ENCODE results near the gene OAS2.

The OAS2 gene

DNA sequence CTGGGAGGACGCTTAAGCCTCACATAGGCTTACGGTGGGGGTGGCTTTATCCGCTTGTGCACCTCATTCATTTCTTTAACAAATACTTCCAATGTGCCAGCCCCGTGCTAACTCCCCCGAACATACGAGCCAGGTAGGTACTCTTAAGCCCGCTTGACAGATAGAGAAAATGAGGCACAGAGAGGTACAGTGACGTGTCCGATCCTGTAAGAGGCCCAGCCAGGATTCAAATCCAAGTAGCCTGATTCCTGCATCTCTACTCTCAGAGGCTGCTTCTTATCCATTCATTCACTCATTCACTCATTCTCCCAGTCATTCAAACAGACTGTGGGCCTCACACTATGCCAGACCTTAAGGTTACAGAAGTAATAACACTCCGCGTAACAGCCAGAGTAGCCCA lies 39.6 kb upstream of the OAS2 start:
- H3K79me2 ChIP-seq (ENCODE audit: insufficient read depth, low read length) = peaks cover 23% of the 10 kb centered on the region
- H3K4me3 ChIP-seq (ENCODE audit: low read length, poor library complexity, severe bottlenecking) = peak overlapping the region; percentile 83
- peaks cover 6% of the 10 kb centered on the region; the same call in 1 of the 2 replicates for H3F3A ChIP-seq (ENCODE audit: low read depth)
- no peaks in the 10 kb centered on the region for H4K20me1 ChIP-seq (ENCODE audit: insufficient read depth, low read length, poor library complexity, severe bottlenecking)
- H3K9me2 ChIP-seq (replicated peaks; ENCODE audit: low read depth, low read length) = no peaks in the 10 kb centered on the region
- H2AFZ ChIP-seq (ENCODE audit: low read length) = peak overlapping the region; percentile 95
- no peaks in the 10 kb centered on the region for H3K9me3 ChIP-seq (ENCODE audit: insufficient read depth, low read depth, low read length)
- peak overlapping the region; percentile 88 for H3K9ac ChIP-seq (ENCODE audit: low read depth, low read length, poor library complexity, severe bottlenecking)
- TF ChIP-seq EZH2phosphoT487 (IDR thresholded peaks at IDR 0.05; ENCODE audit: borderline replicate concordance) (no peak), CTCF (conservative IDR thresholded peaks at IDR 0.05; ENCODE audit: low read length) (no peak)
- H3K36me3 ChIP-seq (ENCODE audit: insufficient read depth, low read length) = no peaks in the 10 kb centered on the region; the same call in 1 of the 2 replicates
- H3K4me1 ChIP-seq (ENCODE audit: insufficient read depth, low read length, poor library complexity, severe bottlenecking) = peaks cover 38% of the 10 kb centered on the region
- peak overlapping the region; percentile 94 for H3K4me2 ChIP-seq (ENCODE audit: low read depth, low read length, poor library complexity, severe bottlenecking)
- H3K27me3 ChIP-seq (ENCODE audit: insufficient read depth, low read length, poor library complexity, severe bottlenecking) = no peaks in the 10 kb centered on the region

DNA sequence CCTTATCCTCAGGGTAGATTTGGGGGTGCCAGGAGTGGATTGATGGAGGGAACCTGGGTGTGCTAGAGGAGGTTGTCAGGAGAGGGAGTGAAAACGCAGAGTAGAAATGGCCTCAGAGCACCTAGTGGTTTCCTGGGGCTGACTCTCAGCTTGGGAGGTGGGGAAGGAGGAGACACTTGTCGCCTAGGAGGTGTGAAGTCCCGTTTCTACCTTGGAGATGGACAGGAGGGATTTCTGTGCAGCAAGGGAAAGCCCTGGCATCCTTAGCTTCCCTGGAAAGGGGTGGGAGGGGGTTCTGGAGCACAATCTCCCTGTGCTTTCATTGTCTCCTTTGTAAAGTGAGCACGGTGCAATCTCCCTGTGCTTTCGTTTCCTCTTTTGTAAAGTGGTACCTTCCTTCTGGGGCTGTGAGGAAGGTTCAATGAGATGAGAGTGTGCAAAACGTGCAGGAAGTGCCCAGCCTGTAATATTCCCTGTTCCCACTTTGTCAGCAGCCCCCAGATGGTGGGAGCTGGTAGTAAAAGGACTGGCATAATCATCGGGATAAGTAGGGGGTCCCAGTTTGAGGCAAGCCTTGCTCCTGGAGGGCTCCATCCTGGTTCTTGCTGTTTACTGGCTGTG lies 38.4 kb upstream of the OAS2 start:
- peak overlapping the region; percentile 94 for H3K4me2 ChIP-seq (ENCODE audit: low read depth, low read length, poor library complexity, severe bottlenecking)
- H2AFZ ChIP-seq (ENCODE audit: low read length) = peak overlapping the region; percentile 71
- peak overlapping the region; percentile 83 for H3K4me3 ChIP-seq (ENCODE audit: low read length, poor library complexity, severe bottlenecking)
- peaks cover 38% of the 10 kb centered on the region for H3K4me1 ChIP-seq (ENCODE audit: insufficient read depth, low read length, poor library complexity, severe bottlenecking)
- H3K9me3 ChIP-seq (ENCODE audit: insufficient read depth, low read depth, low read length) = no peaks in the 10 kb centered on the region
- peaks cover 23% of the 10 kb centered on the region for H3K79me2 ChIP-seq (ENCODE audit: insufficient read depth, low read length)
- peaks cover 5% of the 10 kb centered on the region; the same call in 1 of the 2 replicates for H3K36me3 ChIP-seq (ENCODE audit: insufficient read depth, low read length)
- no peaks in the 10 kb centered on the region for H3K9me2 ChIP-seq (replicated peaks; ENCODE audit: low read depth, low read length)
- H3K27me3 ChIP-seq (ENCODE audit: insufficient read depth, low read length, poor library complexity, severe bottlenecking) = no peaks in the 10 kb centered on the region
- TF ChIP-seq EZH2phosphoT487 (IDR thresholded peaks at IDR 0.05; ENCODE audit: borderline replicate concordance) = no peak
- no peak for TF ChIP-seq CTCF (conservative IDR thresholded peaks at IDR 0.05; ENCODE audit: low read length)
- peak overlapping the region; percentile 88 for H3K9ac ChIP-seq (ENCODE audit: low read depth, low read length, poor library complexity, severe bottlenecking)
- no peaks in the 10 kb centered on the region for H4K20me1 ChIP-seq (ENCODE audit: insufficient read depth, low read length, poor library complexity, severe bottlenecking)
- peaks cover 6% of the 10 kb centered on the region; the same call in 1 of the 2 replicates for H3F3A ChIP-seq (ENCODE audit: low read depth)

DNA sequence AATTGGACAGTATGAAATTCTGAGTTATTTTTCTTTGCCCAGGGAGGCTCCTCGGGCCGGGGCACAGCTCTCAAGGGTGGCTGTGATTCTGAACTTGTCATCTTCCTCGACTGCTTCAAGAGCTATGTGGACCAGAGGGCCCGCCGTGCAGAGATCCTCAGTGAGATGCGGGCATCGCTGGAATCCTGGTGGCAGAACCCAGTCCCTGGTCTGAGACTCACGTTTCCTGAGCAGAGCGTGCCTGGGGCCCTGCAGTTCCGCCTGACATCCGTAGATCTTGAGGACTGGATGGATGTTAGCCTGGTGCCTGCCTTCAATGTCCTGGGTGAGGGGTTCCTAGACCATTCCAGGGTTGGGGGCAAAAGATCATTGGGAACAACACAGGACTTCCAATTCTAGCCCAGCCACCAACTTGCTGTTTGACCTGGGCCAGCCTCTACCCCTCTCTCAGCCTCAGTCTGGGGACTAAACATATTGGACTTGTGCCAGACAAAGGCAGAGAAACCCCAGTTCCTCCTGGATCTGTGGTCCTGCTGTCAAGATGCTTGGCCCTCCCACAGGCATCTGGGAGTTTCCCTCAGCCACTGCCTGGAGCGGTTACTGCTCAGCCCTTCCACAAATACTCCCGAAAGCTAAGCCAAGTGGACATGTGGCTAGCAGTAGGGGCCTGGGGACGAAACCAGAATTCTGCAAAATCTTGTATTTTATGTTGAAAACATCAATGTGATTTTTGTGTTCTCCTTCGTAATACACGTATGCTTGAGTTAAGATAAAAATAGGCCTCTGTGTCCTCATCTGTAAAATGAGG lies 36.6 kb upstream of the OAS2 start:
- H3K27me3 ChIP-seq (ENCODE audit: insufficient read depth, low read length, poor library complexity, severe bottlenecking) = no peaks in the 10 kb centered on the region
- no peaks in the 10 kb centered on the region for H3K9me3 ChIP-seq (ENCODE audit: insufficient read depth, low read depth, low read length)
- peaks cover 34% of the 10 kb centered on the region for H3K4me1 ChIP-seq (ENCODE audit: insufficient read depth, low read length, poor library complexity, severe bottlenecking)
- H3K4me2 ChIP-seq (ENCODE audit: low read depth, low read length, poor library complexity, severe bottlenecking) = peak overlapping the region; percentile 17
- no peak overlapping the region for H2AFZ ChIP-seq (ENCODE audit: low read length)
- no peak overlapping the region for H3K9ac ChIP-seq (ENCODE audit: low read depth, low read length, poor library complexity, severe bottlenecking)
- TF ChIP-seq CTCF (conservative IDR thresholded peaks at IDR 0.05; ENCODE audit: low read length) = no peak
- TF ChIP-seq EZH2phosphoT487 (IDR thresholded peaks at IDR 0.05; ENCODE audit: borderline replicate concordance) = no peak
- H3K9me2 ChIP-seq (replicated peaks; ENCODE audit: low read depth, low read length) = no peaks in the 10 kb centered on the region
- H3K4me3 ChIP-seq (ENCODE audit: low read length, poor library complexity, severe bottlenecking) = no peak overlapping the region
- peaks cover 3% of the 10 kb centered on the region; the same call in 1 of the 2 replicates for H3F3A ChIP-seq (ENCODE audit: low read depth)
- H4K20me1 ChIP-seq (ENCODE audit: insufficient read depth, low read length, poor library complexity, severe bottlenecking) = no peaks in the 10 kb centered on the region
- H3K36me3 ChIP-seq (ENCODE audit: insufficient read depth, low read length) = peaks cover 5% of the 10 kb centered on the region; the same call in 1 of the 2 replicates
- peaks cover 23% of the 10 kb centered on the region for H3K79me2 ChIP-seq (ENCODE audit: insufficient read depth, low read length)
